Measurements from ENCODE around the gene ODC1.
"Not testable (repeated sequence)": the region's sequence is repeated elsewhere in the genome, so short reads cannot be mapped to it uniquely, and the experiment has no call there.

ODC1 gene

DNA sequence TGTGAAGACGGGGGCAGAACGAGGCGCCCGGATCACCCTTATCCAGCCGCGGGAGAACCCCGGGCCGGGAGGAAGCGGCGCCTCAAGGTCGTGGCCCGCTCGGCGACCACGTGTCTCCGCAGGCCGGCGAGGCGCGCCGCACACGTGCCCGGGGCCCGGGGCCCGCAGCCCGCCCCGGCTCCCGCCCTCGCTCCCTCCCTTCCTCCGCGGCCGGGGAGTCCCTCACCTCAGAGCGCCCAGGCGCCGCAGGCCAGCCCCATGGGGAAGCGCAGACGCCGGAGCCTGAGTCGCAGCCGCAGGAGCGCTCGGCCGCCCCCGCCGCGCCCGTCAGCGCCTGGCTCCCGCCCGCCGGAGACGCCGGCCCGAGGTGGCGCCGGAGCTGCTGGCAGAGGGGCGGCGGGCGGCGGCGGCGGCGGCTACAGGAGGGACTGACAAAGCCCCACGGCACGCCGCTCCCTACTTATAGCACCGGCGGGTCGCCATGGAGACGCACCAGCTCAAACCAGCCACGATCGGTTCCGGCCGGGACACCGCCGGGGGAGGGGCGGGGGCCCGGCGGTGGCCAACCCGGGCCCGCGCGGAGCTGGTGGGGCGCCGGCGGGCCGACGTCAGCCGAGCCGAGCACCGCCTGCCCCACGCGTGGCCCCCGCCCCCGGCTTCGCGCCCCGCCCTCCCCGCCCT is at the start of gene ODC1:
ODC1 (minus strand) TSS at position 433 of the 681 bp plus-strand sequence. CDS start 3,295 bp downstream, outside the sequence.
- peak; percentile 91 for DNase-seq

DNA sequence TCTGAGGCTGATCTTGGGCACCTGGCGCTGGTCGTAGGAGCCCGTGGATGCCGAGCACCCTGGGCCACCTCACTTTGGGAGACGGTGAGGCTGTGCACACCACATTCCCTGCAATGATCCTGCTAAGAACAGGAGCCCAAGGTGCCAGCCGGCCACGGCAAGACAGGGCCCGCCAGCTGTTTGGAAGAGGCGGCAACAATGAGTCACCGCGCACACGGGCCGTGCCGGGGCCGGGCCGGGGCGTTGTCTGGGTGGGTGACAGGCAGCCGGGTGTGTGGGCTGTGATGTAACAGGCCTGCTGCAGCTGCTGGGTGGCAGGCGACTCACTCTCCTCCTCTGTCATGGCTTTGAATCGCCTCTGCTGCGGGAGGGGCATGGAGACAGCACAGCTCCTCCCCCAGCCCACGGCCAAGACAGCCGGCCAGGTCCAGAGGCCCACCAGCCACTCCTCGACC is 49.7 kb upstream of the ODC1 start:
- DNase-seq, result peak; percentile 55

DNA sequence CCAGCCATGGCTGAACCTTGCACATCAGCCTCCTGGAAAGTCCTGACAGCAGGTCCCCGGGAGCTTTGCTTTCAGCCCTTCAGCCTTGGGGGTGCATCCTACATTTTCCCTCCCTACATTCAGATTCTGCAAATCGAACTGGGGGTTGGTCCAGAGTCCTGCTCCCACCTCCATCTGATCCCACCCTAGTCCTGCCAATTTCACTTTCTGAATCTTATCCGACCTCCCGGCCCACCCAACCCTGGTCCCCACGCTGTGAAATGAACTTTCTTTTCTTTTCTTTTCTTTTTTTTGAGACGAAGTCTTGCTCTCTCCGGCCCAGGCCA is 47.8 kb upstream of the ODC1 start:
- DNase-seq, result no peak

DNA sequence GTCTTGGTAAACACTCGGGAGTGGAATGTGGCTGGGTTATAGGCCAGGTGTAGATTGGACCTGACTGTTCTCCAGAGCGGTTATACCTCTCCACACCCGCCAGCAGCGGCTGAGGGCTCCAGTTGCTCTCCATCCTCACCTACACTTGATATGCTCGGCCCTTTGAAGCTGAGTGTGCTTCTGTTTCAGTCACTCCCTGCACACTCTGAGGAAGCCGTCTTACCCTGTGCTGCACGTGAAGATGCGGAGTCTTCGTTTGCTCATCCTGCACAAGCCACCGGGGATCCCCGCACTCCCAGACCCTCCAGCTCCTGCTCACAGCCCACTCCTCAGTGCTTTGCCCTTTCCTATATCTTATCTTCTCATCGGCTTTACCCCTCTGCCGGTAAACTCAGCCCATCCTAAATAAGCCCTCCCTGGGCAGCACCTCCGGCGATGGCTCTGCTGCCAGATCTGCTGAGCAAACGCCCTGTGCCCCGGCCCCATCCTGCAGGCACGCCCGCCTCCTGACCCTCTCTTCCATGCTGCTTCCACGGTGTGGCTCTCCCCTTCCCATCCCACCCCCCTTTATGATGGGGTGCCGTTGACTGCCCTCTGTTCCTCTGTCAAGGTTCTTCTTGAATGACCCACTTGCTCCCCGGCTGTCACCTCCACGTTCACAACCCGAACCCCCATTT is 47.3 kb upstream of the ODC1 start:
- DNase-seq, result no peak

DNA sequence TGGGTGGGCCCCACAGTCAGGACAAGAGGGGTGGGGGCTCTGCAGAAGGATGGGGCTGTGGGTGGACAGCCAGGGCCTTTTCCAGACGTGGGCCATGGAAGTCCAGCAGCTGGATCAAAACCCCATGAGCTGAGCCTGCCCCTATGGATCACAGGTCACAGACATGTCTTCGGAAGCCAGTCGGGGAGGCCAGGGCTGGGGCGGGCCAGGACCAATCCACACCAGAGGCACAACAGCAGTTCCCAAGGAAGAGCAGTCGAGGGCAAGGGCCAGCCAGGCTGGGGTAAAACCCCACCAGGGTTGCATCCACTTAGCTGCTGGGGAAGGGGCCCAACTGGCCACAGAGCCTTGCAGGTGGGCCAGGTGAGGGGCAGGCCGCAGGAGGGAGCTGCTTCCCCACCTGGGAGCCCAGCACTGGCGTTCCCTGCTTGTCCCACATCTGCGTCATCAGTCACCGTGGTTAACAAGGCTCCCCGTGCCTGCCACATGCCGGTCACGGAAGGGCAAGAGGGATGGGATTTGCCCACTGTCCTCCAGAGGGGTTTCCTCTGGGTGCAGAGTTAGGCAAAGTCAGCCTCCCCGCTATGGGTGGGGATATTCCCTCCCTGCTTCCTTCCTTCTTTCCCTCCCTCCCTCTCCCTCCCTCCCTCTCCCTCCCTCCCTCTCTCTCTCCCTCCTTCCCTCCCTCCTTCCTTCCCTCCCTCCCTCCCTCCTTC is 46.4 kb upstream of the ODC1 start:
- no peak for DNase-seq

DNA sequence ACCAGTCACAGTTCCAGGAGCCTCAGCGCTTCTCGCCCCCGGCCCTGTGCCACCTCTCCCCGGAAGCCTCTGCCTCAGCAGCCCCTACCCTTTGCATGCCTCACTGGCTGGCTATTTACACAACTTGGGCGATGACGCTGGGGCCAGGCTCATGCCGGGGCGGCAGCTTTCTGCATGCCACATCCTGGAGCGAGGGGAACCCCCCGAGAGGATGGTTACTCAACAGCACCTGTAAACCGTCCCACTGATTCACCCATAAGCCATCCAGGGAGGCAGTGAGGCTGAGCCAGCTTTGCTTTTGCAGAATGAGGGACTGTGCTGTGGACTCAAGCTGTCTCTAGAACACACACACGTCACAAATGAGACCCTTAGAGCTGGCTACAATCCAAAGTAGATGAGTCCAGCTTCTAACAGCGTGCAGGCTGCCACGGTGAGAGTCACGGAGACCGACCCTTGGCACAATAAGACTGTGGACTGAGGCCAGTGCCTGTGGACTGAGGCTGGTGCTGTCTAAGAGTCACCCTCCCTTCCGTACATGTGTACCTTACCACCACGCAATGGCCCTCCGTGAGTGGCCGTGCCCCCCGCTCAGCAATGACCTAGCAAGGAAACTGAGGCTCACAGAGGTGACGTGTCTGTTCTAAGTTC is 45.6 kb upstream of the ODC1 start:
- peak; percentile 82 for DNase-seq

DNA sequence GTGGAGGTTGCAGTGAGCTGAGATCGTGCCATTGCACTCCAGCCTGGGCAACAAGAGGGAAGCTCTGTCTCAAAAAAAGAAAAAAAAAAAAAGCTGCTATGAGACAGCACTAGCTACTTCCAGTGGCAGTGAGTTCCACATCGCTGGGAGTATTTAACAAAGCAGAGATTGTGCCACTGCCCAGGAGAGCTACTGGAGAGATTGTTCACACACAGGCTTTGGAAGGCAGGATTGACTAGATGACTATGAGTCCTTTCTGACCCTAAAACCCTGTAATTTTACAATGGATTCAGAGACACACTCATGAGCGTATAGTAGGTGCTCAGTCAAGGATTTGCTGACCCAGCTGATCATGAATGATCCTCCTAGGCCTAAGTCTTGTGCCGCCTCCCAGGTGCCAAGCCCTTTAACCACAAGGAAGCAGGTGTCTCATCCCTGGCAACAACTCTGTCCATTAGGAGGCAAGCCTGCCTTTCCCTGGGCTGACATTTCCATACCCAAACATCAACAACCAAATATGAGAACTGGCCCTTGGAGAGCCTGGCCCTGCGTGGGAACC is 45.0 kb upstream of the ODC1 start:
- no peak for DNase-seq

DNA sequence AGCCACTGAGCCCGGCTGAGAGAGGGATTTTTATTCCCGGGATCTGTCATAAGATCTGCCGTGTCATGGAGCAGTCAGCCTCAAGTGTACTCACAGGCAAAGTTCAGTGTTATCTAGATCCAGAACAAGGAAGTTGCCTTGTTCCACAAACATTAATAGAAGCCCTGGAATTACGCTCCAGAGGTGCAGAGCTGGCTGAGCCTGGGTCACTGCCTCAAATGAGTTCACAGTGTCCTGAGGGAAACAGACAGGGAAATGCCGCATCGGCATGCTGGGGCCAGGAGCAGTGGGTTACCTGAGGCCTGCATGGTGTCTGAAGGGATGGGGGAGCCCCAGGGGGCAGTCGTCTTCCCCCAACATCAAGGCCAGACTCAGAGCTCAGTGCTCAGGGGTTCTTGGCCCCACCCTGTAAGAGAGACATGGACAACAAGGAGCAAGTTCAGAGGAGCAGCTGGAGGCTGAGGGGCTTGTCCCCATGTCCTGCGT is 42.7 kb upstream of the ODC1 start:
- no peak for DNase-seq

DNA sequence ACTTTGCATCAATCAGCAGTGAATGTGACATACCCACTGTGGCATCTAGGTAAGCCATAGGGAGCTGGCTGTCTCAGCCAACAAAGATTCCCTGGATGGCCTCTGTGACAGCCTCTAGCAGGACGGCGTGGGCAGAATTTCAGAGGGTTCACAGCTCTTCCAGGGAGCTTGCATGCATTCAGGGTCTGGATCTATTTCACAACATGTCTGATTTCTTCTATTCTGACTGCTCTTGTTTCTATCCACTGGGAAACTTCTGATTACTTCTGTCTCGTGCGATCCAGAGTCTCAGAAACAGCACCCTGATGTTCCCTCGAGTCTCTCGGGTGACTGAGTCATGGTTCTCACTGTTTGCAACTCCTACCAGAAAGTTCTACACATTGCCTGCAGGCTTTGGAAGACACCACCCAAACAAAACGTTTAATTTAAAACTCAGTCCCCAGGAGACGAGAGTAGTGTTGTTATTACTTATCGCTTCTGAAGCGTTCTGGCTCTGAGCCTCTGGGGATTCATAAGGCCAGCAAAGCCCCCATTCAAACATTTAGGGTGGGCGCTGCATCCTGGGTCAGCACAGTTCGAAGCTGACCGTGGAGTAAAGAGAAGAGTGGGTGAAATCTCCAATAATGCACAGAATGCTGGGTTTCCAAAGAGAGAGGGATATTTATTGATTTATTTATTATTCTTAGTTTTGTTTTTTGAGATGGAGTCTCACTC is 41.9 kb upstream of the ODC1 start:
- no peak for DNase-seq

DNA sequence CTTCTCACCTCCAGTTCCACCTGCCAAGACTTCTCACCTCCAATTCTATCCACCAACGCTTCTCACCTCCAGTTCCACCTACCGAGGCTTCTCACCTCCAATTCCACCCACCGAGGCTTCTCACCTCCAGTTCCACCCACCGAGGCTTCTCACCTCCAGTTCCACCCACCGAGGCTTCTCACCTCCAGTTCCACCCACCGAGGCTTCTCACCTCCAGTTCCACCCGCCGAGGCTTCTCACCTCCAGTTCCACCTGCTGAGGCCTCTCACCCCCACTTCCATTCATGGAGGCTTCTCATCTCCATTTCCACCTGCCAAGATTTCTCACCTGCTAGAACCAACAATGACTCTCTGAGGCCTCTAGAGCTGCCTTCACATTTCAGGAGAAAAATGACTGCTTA is 40.0 kb upstream of the ODC1 start:
- peak; percentile 5 for DNase-seq

DNA sequence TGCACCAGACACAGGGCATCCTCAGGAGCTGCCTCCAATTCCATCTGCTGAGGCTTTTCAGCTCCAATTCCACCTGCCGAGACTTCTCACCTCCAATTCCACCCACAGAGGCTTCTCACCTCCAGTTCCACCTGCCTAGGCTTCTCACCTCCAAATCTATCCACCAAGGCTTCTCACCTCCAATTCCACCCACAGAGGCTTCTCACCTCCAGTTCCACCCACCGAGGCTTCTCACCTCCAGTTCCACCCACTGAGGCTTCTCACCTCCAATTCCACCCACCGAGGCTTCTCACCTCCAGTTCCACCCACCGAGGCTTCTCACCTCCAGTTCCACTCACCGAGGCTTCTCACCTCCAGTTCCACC is 39.6 kb upstream of the ODC1 start:
- not testable (repeated sequence) for DNase-seq

DNA sequence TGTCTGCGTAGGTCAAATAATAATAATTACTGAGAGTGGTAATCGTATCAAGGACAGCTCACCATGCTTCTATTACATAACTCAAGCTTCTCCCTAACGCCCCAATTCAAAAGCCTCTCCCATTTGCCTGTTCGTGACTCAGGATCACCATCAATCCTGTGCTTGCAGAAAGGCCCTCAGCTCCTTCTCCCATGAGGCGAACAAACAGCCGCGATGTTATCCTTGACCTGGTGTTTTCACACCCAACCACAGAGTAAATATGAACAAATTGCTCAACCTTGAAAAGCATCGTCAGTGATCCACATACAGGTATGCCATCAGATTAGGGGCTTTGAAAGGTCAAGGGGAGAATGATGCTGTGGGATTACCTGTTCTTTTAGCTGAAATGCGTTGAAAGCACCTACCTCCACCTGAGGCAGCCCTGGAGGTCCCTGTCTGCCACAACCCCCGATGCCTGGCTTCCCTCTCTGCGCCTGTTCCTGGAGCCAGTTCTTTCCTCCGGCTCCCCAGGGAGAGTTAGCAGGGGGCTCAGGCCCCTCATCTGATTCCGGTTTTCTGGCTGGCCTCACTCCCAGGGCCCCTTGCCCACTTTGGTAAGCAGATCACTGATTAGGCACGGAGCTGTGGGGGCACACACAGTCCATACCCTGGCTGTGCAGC is 39.1 kb upstream of the ODC1 start:
- peak; percentile 17 for DNase-seq

DNA sequence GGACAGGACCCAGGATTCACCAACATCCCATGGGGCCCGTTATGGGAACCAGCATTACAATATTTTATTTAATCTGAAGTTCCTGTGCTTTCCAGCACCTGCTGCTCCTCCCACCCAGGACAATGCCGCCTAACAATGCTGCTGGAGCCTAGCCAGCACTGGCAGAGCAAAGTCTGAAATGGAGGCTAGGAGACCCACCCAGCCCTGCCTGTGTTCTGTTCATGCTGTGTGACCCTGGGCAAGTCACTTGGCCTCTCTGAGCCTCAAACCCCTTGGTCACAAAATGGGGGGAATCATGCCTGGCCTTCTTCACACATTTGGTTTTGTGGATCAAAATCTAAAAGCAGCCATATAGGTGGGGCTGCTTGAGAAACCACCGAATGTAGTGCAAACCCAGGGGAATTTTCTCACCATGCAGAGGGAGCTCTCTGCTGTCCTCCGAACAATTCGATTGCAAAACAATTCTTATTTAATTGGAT is 38.5 kb upstream of the ODC1 start:
- no peak for DNase-seq

DNA sequence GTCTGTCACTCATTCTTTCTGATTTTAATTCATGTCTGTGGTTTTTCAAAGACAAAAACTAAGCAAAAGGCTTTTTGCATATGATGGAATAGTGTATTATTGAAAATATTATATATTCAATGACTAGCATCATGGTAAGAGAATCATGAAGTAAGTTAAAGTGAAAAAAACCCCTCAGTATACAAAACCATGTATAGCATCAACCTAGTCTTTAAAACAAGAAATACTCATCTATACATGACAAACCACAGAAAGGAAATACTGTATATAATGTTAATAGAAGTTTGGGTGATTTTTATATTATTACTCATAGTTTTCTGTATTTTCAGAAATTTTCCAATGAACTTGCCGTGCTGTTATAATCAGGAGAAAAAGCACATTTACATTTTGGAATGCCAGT is 38.0 kb upstream of the ODC1 start:
- no peak for DNase-seq

DNA sequence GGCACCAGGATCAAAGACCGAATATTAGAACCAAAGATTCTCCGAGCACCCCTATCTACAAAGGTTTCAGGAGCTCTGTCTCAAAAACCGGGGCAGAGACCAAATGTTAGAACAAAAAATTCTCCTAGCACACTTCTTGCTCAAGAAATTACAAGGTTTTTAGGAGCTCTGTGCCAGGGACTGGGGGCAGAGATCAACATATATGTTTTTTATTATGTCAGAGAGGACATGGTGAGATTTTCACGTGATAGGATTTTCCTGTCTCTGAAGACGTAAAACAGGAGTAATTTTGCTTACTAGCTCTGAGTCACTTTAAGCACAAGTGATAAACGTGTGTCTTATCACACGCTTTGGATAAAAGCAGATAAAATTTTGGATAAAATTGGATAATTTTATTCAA is 34.8 kb upstream of the ODC1 start:
- no peak for DNase-seq

DNA sequence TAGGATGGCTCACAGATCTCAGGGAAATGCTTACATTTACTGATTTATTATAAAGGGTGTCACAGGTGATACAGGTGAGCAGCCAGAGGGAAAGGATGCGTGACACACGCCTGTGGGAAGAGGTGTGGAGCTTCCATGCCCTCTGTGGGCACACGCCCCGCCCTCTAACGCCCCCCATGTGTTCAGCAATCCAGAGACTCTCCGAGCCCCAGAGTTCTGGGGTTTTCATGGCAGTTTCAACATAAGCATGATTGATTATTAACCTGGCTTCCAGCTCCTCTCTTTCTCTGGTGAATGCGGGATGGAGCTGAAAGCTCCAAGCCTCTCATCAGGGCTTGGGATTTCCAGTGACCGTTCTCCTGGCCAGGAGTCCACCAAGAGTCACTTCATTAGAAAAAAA is 34.3 kb upstream of the ODC1 start:
- no peak for DNase-seq

DNA sequence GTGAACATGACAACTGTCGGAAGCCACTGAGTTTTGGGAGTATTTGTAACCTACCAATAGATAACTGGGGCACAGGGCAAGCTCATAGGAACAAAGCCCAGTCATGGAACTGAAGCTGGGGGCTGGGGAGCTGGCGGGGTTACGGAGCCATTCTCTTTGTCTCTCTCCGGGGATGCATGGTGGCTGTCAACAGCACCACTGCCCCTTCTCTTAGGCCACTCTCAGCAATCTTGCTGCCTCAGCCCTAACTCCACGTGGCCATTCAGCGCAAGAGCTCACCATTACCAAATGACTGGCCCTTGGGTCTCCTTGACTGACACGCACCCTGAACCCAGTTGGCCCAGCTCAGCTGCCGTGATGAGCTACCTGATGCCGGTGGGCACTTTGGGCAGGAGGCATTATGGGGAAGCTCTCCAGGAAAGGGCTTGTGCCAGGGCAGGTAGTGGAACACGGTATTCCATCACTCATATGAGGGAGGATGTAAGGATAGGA is 33.6 kb upstream of the ODC1 start:
- DNase-seq, result no peak

DNA sequence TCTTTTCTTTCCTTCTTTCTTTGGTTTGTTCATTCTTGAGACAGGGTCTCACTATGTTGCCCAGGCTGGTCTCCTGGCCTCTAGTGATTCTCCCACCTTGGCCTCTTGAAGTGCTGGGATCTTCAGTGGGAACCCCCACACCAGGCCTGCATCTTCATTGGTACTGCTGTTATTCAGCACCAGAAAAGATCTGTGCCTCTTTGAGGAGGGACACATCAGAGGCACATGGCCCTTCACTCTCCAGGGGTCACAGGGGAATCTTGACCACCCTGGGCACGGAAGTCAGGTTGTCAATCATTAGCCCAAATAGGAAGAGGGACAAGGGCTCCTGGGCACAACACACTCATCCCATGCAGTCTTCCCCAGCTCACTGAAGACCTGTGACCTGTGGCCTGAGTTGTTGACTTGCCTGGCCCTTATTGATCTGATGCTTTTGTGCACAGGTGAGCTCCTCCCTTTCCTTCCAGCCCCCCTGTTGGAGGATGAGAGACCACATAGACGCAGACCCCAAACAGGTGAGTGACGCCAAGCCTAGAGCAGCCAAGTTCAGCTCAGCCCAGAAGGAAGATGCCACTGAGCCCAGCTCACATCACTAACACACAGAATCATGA is 33.0 kb upstream of the ODC1 start:
- DNase-seq, result no peak

DNA sequence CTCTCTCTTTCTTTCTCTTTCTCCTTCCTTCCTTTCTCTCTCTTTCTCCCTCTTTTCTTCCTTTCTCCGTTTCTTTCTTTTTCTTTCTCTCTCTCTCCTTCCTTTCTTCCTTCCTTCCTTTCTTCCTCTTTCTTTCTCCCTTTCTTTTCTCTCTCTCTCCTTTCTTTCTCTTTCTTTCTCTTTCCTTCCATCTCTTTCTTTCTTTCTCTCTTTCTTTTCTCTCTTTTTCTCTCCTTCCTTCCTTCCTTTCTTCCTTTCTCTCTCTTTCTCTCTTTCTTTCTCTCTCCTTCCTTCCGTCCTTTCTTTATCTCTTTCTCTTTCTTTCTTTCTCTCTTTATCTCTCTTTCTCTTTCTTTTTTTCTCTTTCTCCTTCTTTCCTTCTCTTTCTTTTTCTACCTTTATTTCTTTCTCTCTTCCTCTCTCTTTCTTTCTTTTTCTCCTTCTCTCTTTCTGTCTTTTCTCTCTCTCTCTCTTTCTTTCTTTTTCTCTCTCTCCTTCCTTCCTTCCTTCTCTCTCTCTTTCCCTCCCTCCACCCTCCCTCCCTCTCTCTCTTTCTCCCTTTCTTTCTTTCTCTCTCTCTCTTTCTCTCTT is 32.3 kb upstream of the ODC1 start:
- no peak for DNase-seq

DNA sequence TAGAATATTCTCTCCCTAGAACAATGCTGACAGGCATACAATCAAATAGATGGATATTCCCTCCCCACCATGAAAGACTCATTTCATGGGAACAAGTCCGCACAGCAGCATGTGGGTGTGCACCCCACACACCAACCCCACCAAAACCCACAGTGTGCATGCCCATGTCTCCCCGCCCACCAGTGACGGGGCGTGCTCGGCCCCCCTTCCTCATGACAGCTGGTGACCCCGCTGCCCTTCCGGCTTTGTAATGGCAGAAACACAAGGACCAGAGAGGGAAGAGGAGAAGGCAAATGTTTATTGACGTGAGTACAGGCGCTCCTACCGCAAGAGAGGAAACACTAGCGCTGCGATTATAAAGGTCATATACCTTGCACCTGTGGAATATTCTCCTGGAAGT is 30.8 kb upstream of the ODC1 start:
- DNase-seq, result no peak

DNA sequence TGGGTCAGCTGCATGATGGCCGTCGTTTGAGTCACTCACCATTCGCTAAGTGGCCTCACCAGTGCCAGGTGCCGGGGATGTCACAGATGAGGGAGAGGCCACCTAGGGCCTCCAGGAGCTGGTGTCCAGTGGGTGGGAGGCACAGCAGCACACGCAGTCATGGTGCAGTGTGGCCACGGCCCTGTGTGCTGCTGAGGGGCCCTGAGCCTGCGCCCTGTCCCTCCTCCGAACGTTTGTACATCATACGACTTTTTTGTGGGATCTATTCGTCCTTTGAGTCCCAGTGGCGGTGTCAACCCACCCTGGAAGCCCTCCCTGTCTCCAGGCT is 30.1 kb upstream of the ODC1 start:
- DNase-seq, result no peak

Data from activated CD4-positive, CD25-positive, alpha-beta regulatory T cell treated with anti-CD3 and anti-CD28 coated beads, Interleukin-2, amount 50 U/mL, for 72 hours (primary cell).